K562 (cell line): ENCODE data around the gene TCEANC. TPM values are rescaled to one million over a fixed set of nuclear protein-coding genes. Genes with fewer than 3 reads are reported as not detected.

Experiments
- ATF7 ChIP-seq: fragments of 450-650 bp; IDR thresholded peaks from 2 replicates; pipeline ENCODE4 v1.7.1; 2014; ENCODE audit warnings: mild to moderate bottlenecking, moderate library complexity
- FOXJ2 ChIP-seq: fragments of 200-800 bp; sonication (Bioruptor generic); IDR thresholded peaks from 2 replicates; pipeline ENCODE4 v1.6.1; 2016; ENCODE audit warnings: missing genetic modification characterization, missing compliant biosample characterization
- HDGF ChIP-seq: fragments of 450-650 bp; IDR thresholded peaks from 2 replicates; pipeline ENCODE4 v1.6.1; 2016
- MTF1 ChIP-seq: fragments of 250-450 bp; sonication (Bioruptor Pico); IDR thresholded peaks from 2 replicates; pipeline ENCODE4 v1.9.0; 2021; ENCODE audit warnings: moderate library complexity, mild to moderate bottlenecking, inconsistent platforms, borderline replicate concordance
- MXI1 ChIP-seq: IDR thresholded peaks from 2 replicates; pipeline ENCODE4 v1.6.1; 2011; ENCODE audit warnings: low read depth, mild to moderate bottlenecking, improper control_type of control experiment, low read length
- MYC ChIP-seq, 2 experiments: fragments of 250-450 bp in 1 of 2; sonication (Bioruptor Pico) in 1 of 2; IDR thresholded peaks; 2 replicates each; pipeline versions ENCODE4 v1.5.1 to v1.6.1; 2012 to 2021; ENCODE audit warnings: low read depth in 2 of 2, borderline replicate concordance in 1 of 2, improper control_type of control experiment in 1 of 2, low read length in 1 of 2, mild to moderate bottlenecking in 1 of 2, moderate library complexity in 1 of 2
- NFE2L1 ChIP-seq: fragments of 450-650 bp; IDR thresholded peaks from 2 replicates; pipeline ENCODE4 v1.6.1; 2016; ENCODE audit warnings: missing genetic modification characterization, low read depth, mild to moderate bottlenecking, missing compliant biosample characterization, moderate library complexity, borderline replicate concordance
- NR0B1 ChIP-seq: fragments of 450-650 bp; IDR thresholded peaks from one replicate; pipeline ENCODE4 v1.6.1; 2018; ENCODE audit warnings: mild to moderate bottlenecking, moderate library complexity; ENCODE audit not compliant: partially characterized antibody
- PRPF4 ChIP-seq: fragments of 200-400 bp; formaldehyde crosslinking; IDR thresholded peaks from one replicate; pipeline ENCODE4 v1.6.1; 2017; ENCODE audit warnings: low read length, low read depth, mild to moderate bottlenecking; ENCODE audit not compliant: insufficient read depth, poor library complexity, severe bottlenecking
- REST ChIP-seq, 2 experiments: fragments of 450-650 bp; formaldehyde crosslinking in 1 of 2; IDR thresholded peaks; 2 replicates each; pipeline versions ENCODE4 v1.4.0 to v1.6.1; 2014 to 2020; ENCODE audit warnings: mild to moderate bottlenecking in 2 of 2, borderline replicate concordance in 1 of 2, low read depth in 1 of 2
- SAFB ChIP-seq: fragments of 200-400 bp; formaldehyde crosslinking; IDR thresholded peaks from 2 replicates; pipeline ENCODE4 v1.6.1; 2017; ENCODE audit warnings: low read depth, low read length, borderline replicate concordance
- SIN3B ChIP-seq: fragments of 450-650 bp; IDR thresholded peaks from 2 replicates; pipeline ENCODE4 v1.6.1; 2017; ENCODE audit warnings: low read depth, mild to moderate bottlenecking, moderate library complexity
- SPI1 ChIP-seq: IDR thresholded peaks from 2 replicates; pipeline ENCODE4 v1.6.1; 2011; ENCODE audit warnings: low read depth, low read length, control low read depth, borderline replicate concordance
- TRIM28 ChIP-seq: fragments of 450-650 bp; IDR thresholded peaks from 2 replicates; pipeline ENCODE4 v1.6.1; 2017
- ZBTB7A ChIP-seq: IDR thresholded peaks from 2 replicates; pipeline ENCODE4 v1.6.1; 2011; ENCODE audit warnings: low read depth, mild to moderate bottlenecking, low read length, moderate library complexity, borderline replicate concordance; ENCODE audit not compliant: control insufficient read depth
- ZNF197 ChIP-seq: fragments of 200-800 bp; sonication (Bioruptor generic); IDR thresholded peaks from 2 replicates; pipeline ENCODE4 v1.6.1; 2016; ENCODE audit warnings: low read depth, missing genetic modification characterization, missing compliant biosample characterization
- ZNF584 ChIP-seq: fragments of 200-800 bp; sonication (Bioruptor generic); IDR thresholded peaks from 2 replicates; pipeline ENCODE4 v1.6.1; 2016; ENCODE audit warnings: low read depth, mild to moderate bottlenecking, missing genetic modification characterization, missing compliant biosample characterization
- ZNF644 ChIP-seq: fragments of 200-800 bp; sonication (Bioruptor generic); IDR thresholded peaks from 2 replicates; pipeline ENCODE4 v1.6.1; 2016; ENCODE audit warnings: low read depth, missing genetic modification characterization, missing compliant biosample characterization
- polyA plus RNA-seq, 8 experiments: library from polyadenylated mRNA; depleted of rRNA in 4 of 8; stranded (reverse) in 5 of 8; unstranded in 3 of 8; fragments of >200 nt; fragmentation: Nextera tagmentation in 2 of 8; fragmentation: Illumina TruSeq in 1 of 8; extraction: Ambion mirVana in 2 of 8; extraction: Trizol in 1 of 8; gene quantifications; 2 replicates each; pipeline versions ENCODE4 v1.2.1 to v1.2.3, GENCODE V29; 2011 to 2014; ENCODE audit warnings: inconsistent platforms in 1 of 8, missing spikeins in 1 of 8
- total RNA-seq, 7 experiments: library from RNA; depleted of rRNA in 6 of 7; stranded (reverse); fragments of >200 nt in 6 of 7; fragmentation: Illumina TruSeq in 2 of 7; extraction: Trizol in 2 of 7; gene quantifications; 2 replicates each; pipeline versions ENCODE4 v1.2.1 to v1.2.3, GENCODE V29; 2011 to 2021; ENCODE audit warnings: low replicate concordance in 1 of 7

Gene TCEANC
- total and polyA plus RNA-seq, 9 of the 15 experiments (the other 6 are each of a cell fraction or from before 2014, with no cell fraction given), result 1.2 to 2.8 (median 2.0) TPM

GRCh38 chrX:13647709-13648212 lies 5.2 kb upstream of the TCEANC start (continued):
- TF ChIP-seq MYC (IDR thresholded peaks at IDR 0.05; ENCODE audit: low read depth, low read length) (peak; percentile 95), MYC (CRISPR knock-in tag; IDR thresholded peaks at IDR 0.05; ENCODE audit: borderline replicate concordance, low read depth) (no peak), SPI1 (no peak; the same call in 1 of the 2 replicates), NFE2L1 (tag) (no peak), PRPF4 (no peak), FOXJ2 (tag) (peak; percentile 91), SAFB (no peak), ZNF584 (no peak), TRIM28 (no peak; the same call in 1 of the 2 replicates), REST (IDR thresholded peaks at IDR 0.05; ENCODE audit: borderline replicate concordance) (no peak; the same call in 1 of the 2 replicates), REST (CRISPR knock-in tag; IDR thresholded peaks at IDR 0.05; ENCODE audit: low read depth) (0 out of 2 replicates have a peak, but pooled peaks have one; percentile 50), NR0B1 (no peak), MXI1 (0 out of 2 replicates have a peak, but pooled peaks have one; percentile 30), MTF1 (CRISPR knock-in tag) (no peak), SIN3B (no peak), HDGF (no peak), ZNF644 (tag) (peak; percentile 81; the same call in 1 of the 2 replicates), ZNF197 (CRISPR knock-in tag) (no peak), ATF7 (peak; percentile 94), ZBTB7A (no peak)
